Measurements from ENCODE around the gene RAB3IL1. TPM values are rescaled to one million over a fixed set of nuclear protein-coding genes. Genes with fewer than 3 reads are reported as not detected.
"Not testable (repeated sequence)": the region's sequence is repeated elsewhere in the genome, so short reads cannot be mapped to it uniquely, and the experiment has no call there.

RAB3IL1 gene
- polyA plus RNA-seq, 6 donors from 2014 or later: not detected

GRCh38 chr11:61891331-61892084, 25.9 kb downstream of the RAB3IL1 start, which contains the start of gene FADS3:
Gene FADS3 (minus strand): TSS chr11:61891545. CDS start chr11:61891381, 164 bp downstream.
- Mint-ChIP-seq H3K36me3 (peaks cover 0 to 7% of the 10 kb centered on the region in 2 donors), H3K4me3 (peak within 1 kb of the TSS; percentile 85 to 94 (median 89)), H3K27ac (peak within 1 kb of the TSS; percentile 91 to 98 (median 97)), H3K4me1 (peaks cover 23 to 46% (median 44%) of the 10 kb centered on the region in 3 donors), H3K27me3 (no peaks in the 10 kb centered on the region), H3K9me3 (no peaks in the 10 kb centered on the region)
- DNase-seq (peak; percentile 93), ATAC-seq (ENCODE audit: low read depth in 2 of 2) (peak; percentile 22 to 25)

GRCh38 chr11:61890529-61891330, 26.6 kb downstream of the RAB3IL1 start:
- Mint-ChIP-seq H3K4me1 (peaks cover 25 to 48% (median 42%) of the 10 kb centered on the region in 3 donors), H3K4me3 (peak overlapping the region; percentile 85 to 94 (median 89)), H3K27me3 (no peaks in the 10 kb centered on the region), H3K9me3 (no peaks in the 10 kb centered on the region), H3K27ac (peak overlapping the region; percentile 49 to 94 (median 86)), H3K36me3 (peaks cover 0 to 7% of the 10 kb centered on the region in 2 donors)
- no peak for ATAC-seq (ENCODE audit: low read depth in 2 of 2)
- DNase-seq: peak; percentile 32

- Mint-ChIP-seq H3K27ac (peak overlapping the region in 3 of 6 donors; percentile 7 to 87 (median 38)), H3K4me3 (peak overlapping the region; percentile 45 to 92 (median 78)), H3K36me3 (peaks cover 0 to 7% of the 10 kb centered on the region in 2 donors)
Measured at GRCh38 chr11:61889831-61890230, 27.5 kb downstream of the RAB3IL1 start.

GRCh38 chr11:61888590-61888989, 28.8 kb downstream of the RAB3IL1 start:
- DNase-seq (no peak), ATAC-seq (ENCODE audit: low read depth in 2 of 2) (no peak)
- peak overlapping the region in 3 of 8 donors; percentile 30 to 63 (median 30) for H3K4me3 Mint-ChIP-seq
- no peaks in the 10 kb centered on the region for H3K9me3 Mint-ChIP-seq
- H3K27ac Mint-ChIP-seq: no peak overlapping the region
- H3K27me3 Mint-ChIP-seq: no peaks in the 10 kb centered on the region
- H3K4me1 Mint-ChIP-seq: peaks cover 34 to 51% (median 43%) of the 10 kb centered on the region in 3 donors
- H3K36me3 Mint-ChIP-seq: peaks cover 0 to 7% of the 10 kb centered on the region in 2 donors

More at GRCh38 chr11:61889831-61890230, 27.5 kb downstream of the RAB3IL1 start:
- H3K9me3 Mint-ChIP-seq: no peaks in the 10 kb centered on the region
- DNase-seq (no peak), ATAC-seq (ENCODE audit: low read depth in 2 of 2) (no peak)
- H3K4me1 Mint-ChIP-seq: peaks cover 28 to 51% (median 42%) of the 10 kb centered on the region in 3 donors
- no peaks in the 10 kb centered on the region for H3K27me3 Mint-ChIP-seq

- no peaks in the 10 kb centered on the region for H3K9me3 Mint-ChIP-seq
- H3K27me3 Mint-ChIP-seq: no peaks in the 10 kb centered on the region
- H3K27ac Mint-ChIP-seq: peak overlapping the region in 2 of 6 donors; percentile 24 to 79
- ATAC-seq (ENCODE audit: low read depth in 2 of 2) (no peak), DNase-seq (no peak)
- peak overlapping the region in 2 of 8 donors; percentile 30 to 63 for H3K4me3 Mint-ChIP-seq
- peaks cover 0 to 7% of the 10 kb centered on the region in 2 donors for H3K36me3 Mint-ChIP-seq
- H3K4me1 Mint-ChIP-seq: peaks cover 39 to 57% (median 43%) of the 10 kb centered on the region in 3 donors
Measured at GRCh38 chr11:61887839-61888494, 29.4 kb downstream of the RAB3IL1 start.

GRCh38 chr11:61886643-61887042, 30.7 kb downstream of the RAB3IL1 start:
- Mint-ChIP-seq H3K36me3 (peaks cover 0 to 7% of the 10 kb centered on the region in 2 donors), H3K9me3 (no peaks in the 10 kb centered on the region), H3K27me3 (no peaks in the 10 kb centered on the region), H3K4me3 (no peak overlapping the region), H3K27ac (no peak overlapping the region), H3K4me1 (peaks cover 35 to 59% (median 40%) of the 10 kb centered on the region in 3 donors)
- ATAC-seq (ENCODE audit: low read depth in 2 of 2) (no peak), DNase-seq (no peak)

- Mint-ChIP-seq H3K27ac (peak overlapping the region in 1 of 6 donors; percentile 11), H3K9me3 (no peaks in the 10 kb centered on the region)
- ATAC-seq (ENCODE audit: low read depth in 2 of 2): no peak
Measured at GRCh38 chr11:61885784-61886580, 31.4 kb downstream of the RAB3IL1 start.

GRCh38 chr11:61885166-61885778, 32.1 kb downstream of the RAB3IL1 start:
- Mint-ChIP-seq H3K4me3 (no peak overlapping the region), H3K4me1 (peaks cover 44 to 66% (median 47%) of the 10 kb centered on the region in 3 donors), H3K36me3 (peaks cover 0 to 7% of the 10 kb centered on the region in 2 donors), H3K27ac (peak overlapping the region in 2 of 6 donors; percentile 11 to 44), H3K9me3 (no peaks in the 10 kb centered on the region), H3K27me3 (no peaks in the 10 kb centered on the region)
- DNase-seq: no peak
- no peak for ATAC-seq (ENCODE audit: low read depth in 2 of 2)

More at GRCh38 chr11:61885784-61886580, 31.4 kb downstream of the RAB3IL1 start:
- peaks cover 41 to 65% (median 45%) of the 10 kb centered on the region in 3 donors for H3K4me1 Mint-ChIP-seq
- peak overlapping the region in 1 of 8 donors; percentile 18 for H3K4me3 Mint-ChIP-seq
- no peaks in the 10 kb centered on the region for H3K27me3 Mint-ChIP-seq
- H3K36me3 Mint-ChIP-seq: peaks cover 0 to 7% of the 10 kb centered on the region in 2 donors
- no peak for DNase-seq

GRCh38 chr11:61883947-61884346, 33.4 kb downstream of the RAB3IL1 start:
- ATAC-seq (ENCODE audit: low read depth in 2 of 2) (no peak), DNase-seq (no peak)
- H3K9me3 Mint-ChIP-seq: no peaks in the 10 kb centered on the region
- H3K27ac Mint-ChIP-seq: peak overlapping the region in 2 of 6 donors; percentile 33 to 36
- no peaks in the 10 kb centered on the region for H3K27me3 Mint-ChIP-seq
- H3K4me1 Mint-ChIP-seq: peaks cover 52 to 73% (median 61%) of the 10 kb centered on the region in 3 donors
- H3K36me3 Mint-ChIP-seq: peaks cover 0 to 7% of the 10 kb centered on the region in 2 donors
- peak overlapping the region in 1 of 8 donors; percentile 30 for H3K4me3 Mint-ChIP-seq

GRCh38 chr11:61883327-61883726, 34.0 kb downstream of the RAB3IL1 start:
- no peak for DNase-seq
- Mint-ChIP-seq H3K9me3 (no peaks in the 10 kb centered on the region), H3K4me1 (peaks cover 52 to 71% (median 62%) of the 10 kb centered on the region in 3 donors), H3K27me3 (no peaks in the 10 kb centered on the region), H3K36me3 (peaks cover 0 to 7% of the 10 kb centered on the region in 2 donors), H3K4me3 (peak overlapping the region in 6 of 8 donors; percentile 23 to 58 (median 38)), H3K27ac (peak overlapping the region in 4 of 6 donors; percentile 20 to 90 (median 75))
- no peak for ATAC-seq (ENCODE audit: low read depth in 2 of 2)

GRCh38 chr11:61882879-61883278, 34.5 kb downstream of the RAB3IL1 start:
- H3K36me3 Mint-ChIP-seq: peaks cover 0 to 7% of the 10 kb centered on the region in 2 donors
- no peaks in the 10 kb centered on the region for H3K9me3 Mint-ChIP-seq
- peaks cover 56 to 72% (median 66%) of the 10 kb centered on the region in 3 donors for H3K4me1 Mint-ChIP-seq
- DNase-seq (no peak), ATAC-seq (ENCODE audit: low read depth in 2 of 2) (no peak)
- peak overlapping the region in 4 of 8 donors; percentile 31 to 58 (median 38) for H3K4me3 Mint-ChIP-seq
- H3K27ac Mint-ChIP-seq: peak overlapping the region in 2 of 6 donors; percentile 88 to 90
- no peaks in the 10 kb centered on the region for H3K27me3 Mint-ChIP-seq

- DNase-seq; H3K9me3 Mint-ChIP-seq; H3K27me3 Mint-ChIP-seq; ATAC-seq (ENCODE audit: low read depth in 2 of 2); H3K36me3 Mint-ChIP-seq: not testable (repeated sequence)
- Mint-ChIP-seq H3K4me1 (peaks cover 53 to 73% (median 65%) of the 10 kb centered on the region in 3 donors), H3K27ac (peak overlapping the region in 2 of 6 donors; percentile 64 to 88), H3K4me3 (peak overlapping the region in 1 of 8 donors; percentile 8)
Measured at GRCh38 chr11:61882267-61882666, 35.1 kb downstream of the RAB3IL1 start.

Measured in naive B cell (primary cell).